Lower leg skin (tissue), 4 donors: ENCODE results near the gene FOXP1. TPM values are rescaled to one million over a fixed set of nuclear protein-coding genes. Genes with fewer than 3 reads are reported as not detected.

Experiments
- DNase-seq, 2 donors: peaks; one replicate each; pipeline ENCODE4 v3.0.0-alpha.2; 2019; ENCODE audit warnings: low spot score in 2 of 2
- H3K4me3 ChIP-seq: fragments of 200-600 bp; sonication (generic); 2 replicates; pipeline ENCODE4 v1.5.1; 2017; ENCODE audit warnings: mild to moderate bottlenecking, low read depth; ENCODE audit not compliant: poor library complexity, severe bottlenecking
- CTCF ChIP-seq, 3 donors: fragments of 450-650 bp; IDR thresholded peaks; one replicate each; pipeline ENCODE4 v1.5.1; 2016; ENCODE audit warnings: antibody characterized with exemption in 3 of 3, mild to moderate bottlenecking in 3 of 3, moderate library complexity in 2 of 3
- POLR2A ChIP-seq, 2 donors: fragments of 450-650 bp; IDR thresholded peaks; one replicate each; pipeline ENCODE4 v1.6.1; 2016 to 2017; ENCODE audit warnings: antibody characterized with exemption in 2 of 2, mild to moderate bottlenecking in 1 of 2, moderate library complexity in 1 of 2
- WGBS, 2 donors: methylation state at CpG; one replicate each; pipeline ENCODE4 v1.1.5; 2018; 5-methylcytosine and 5-hydroxymethylcytosine counted together
- intact Hi-C: fragments of 100-400 bp; cut with DNase I; formaldehyde crosslinking; loops from one replicate; pipeline ENCODE4 v1.15.0; 2023; ENCODE audit warnings: low total_unique reads
- total RNA-seq, 4 donors: library from RNA; depleted of rRNA; stranded (reverse); fragments of >200 nt; gene quantifications; one replicate each; pipeline ENCODE4 v1.1.0, GENCODE V29; 2016

FOXP1 gene
- total RNA-seq, 4 donors from 2014 or later = 46.6 to 66.6 (median 55.2) TPM

GRCh38 chr3:71243229-71243628 lies 340.3 kb downstream of the FOXP1 start:
- intact Hi-C loops = no loop called here
- WGBS, 2 donors = 73 to 84% methylated on average over 8 of the region's 8 CpGs
- TF ChIP-seq POLR2A (IDR thresholded peaks at IDR 0.05) = no peak
- no peak for TF ChIP-seq CTCF (IDR thresholded peaks at IDR 0.05)
- DNase-seq = no peak
- H3K4me3 ChIP-seq = no peak overlapping the region

GRCh38 chr3:71241981-71242560 lies 341.5 kb downstream of the FOXP1 start:
- no peak for TF ChIP-seq POLR2A (IDR thresholded peaks at IDR 0.05)
- no peak for TF ChIP-seq CTCF (IDR thresholded peaks at IDR 0.05)
- DNase-seq = no peak
- WGBS, 2 donors = 66 to 75% methylated on average over 8 of the region's 8 CpGs
- no peak overlapping the region for H3K4me3 ChIP-seq
- intact Hi-C loops = no loop called here

- WGBS, 2 donors = 81 to 89% methylated on average over 8 of the region's 8 CpGs
Measured at GRCh38 chr3:71241246-71241901, 342.2 kb downstream of the FOXP1 start.

GRCh38 chr3:71240034-71240433 lies 343.5 kb downstream of the FOXP1 start:
- intact Hi-C loops = no loop called here
- no peak overlapping the region for H3K4me3 ChIP-seq
- DNase-seq = no peak
- 74 to 80% methylated on average over 8 of the region's 8 CpGs for WGBS, 2 donors
- no peak for TF ChIP-seq POLR2A (IDR thresholded peaks at IDR 0.05)
- TF ChIP-seq CTCF (IDR thresholded peaks at IDR 0.05) = no peak

More at GRCh38 chr3:71241246-71241901, 342.2 kb downstream of the FOXP1 start:
- intact Hi-C loops = no loop called here
- TF ChIP-seq POLR2A (IDR thresholded peaks at IDR 0.05) = no peak
- no peak for TF ChIP-seq CTCF (IDR thresholded peaks at IDR 0.05)
- no peak for DNase-seq
- H3K4me3 ChIP-seq = no peak overlapping the region

- 80 to 86% methylated on average over 4 of the region's 4 CpGs for WGBS, 2 donors
Measured at GRCh38 chr3:71238355-71238757, 345.2 kb downstream of the FOXP1 start.

More at GRCh38 chr3:71238355-71238757, 345.2 kb downstream of the FOXP1 start:
- no peak overlapping the region for H3K4me3 ChIP-seq
- TF ChIP-seq POLR2A (IDR thresholded peaks at IDR 0.05) (no peak), CTCF (IDR thresholded peaks at IDR 0.05) (no peak)
- DNase-seq = no peak
- intact Hi-C loops = no loop called here
